HG03342 (cell line): Measurements from ENCODE around the gene KRTAP4-5.
"Not testable (repeated sequence)": the region's sequence is repeated elsewhere in the genome, so short reads cannot be mapped to it uniquely, and the experiment has no call there.

ENCODE experiments used
- ATAC-seq: cut with Tn5 transposase; IDR thresholded peaks from one replicate; pipeline ENCODE4 v1.9.1; 2021; ENCODE audit warnings: mild to moderate bottlenecking, moderate library complexity; ENCODE audit not compliant: unreplicated experiment

Gene KRTAP4-5

GRCh38 chr17:41149652-41149985, at the start of gene KRTAP4-5:
KRTAP4-5 (minus strand) TSS chr17:41149825; CDS start chr17:41149767, 58 bp downstream.
- ATAC-seq = no peak

- no peak for ATAC-seq
Measured at GRCh38 chr17:41196068-41196467, 46.4 kb upstream of the KRTAP4-5 start.

- no peak for ATAC-seq
Measured at GRCh38 chr17:41190328-41190727, 40.7 kb upstream of the KRTAP4-5 start.

- ATAC-seq = not testable (repeated sequence)
Measured at GRCh38 chr17:41189837-41190318, 40.3 kb upstream of the KRTAP4-5 start, which contains the start of gene KRTAP9-1. KRTAP9-1 (plus strand) TSS chr17:41189887; CDS start chr17:41189887, 0 bp downstream.

- ATAC-seq = no peak
Measured at GRCh38 chr17:41186872-41187271, 37.2 kb upstream of the KRTAP4-5 start.

- no peak for ATAC-seq
Measured at GRCh38 chr17:41185001-41185400, 35.4 kb upstream of the KRTAP4-5 start.

- ATAC-seq = no peak
Measured at GRCh38 chr17:41184480-41184961, 34.9 kb upstream of the KRTAP4-5 start, which contains the start of gene KRTAP4-1. KRTAP4-1 (minus strand) TSS chr17:41184911; CDS start chr17:41184854, 57 bp downstream.

- no peak for ATAC-seq
Measured at GRCh38 chr17:41178843-41179616, 29.4 kb upstream of the KRTAP4-5 start.

GRCh38 chr17:41178341-41178740, 28.7 kb upstream of the KRTAP4-5 start:
- no peak for ATAC-seq

GRCh38 chr17:41177727-41178271, 28.2 kb upstream of the KRTAP4-5 start, which contains the start of gene KRTAP4-2:
KRTAP4-2 (minus strand) TSS chr17:41178221; CDS start chr17:41178164, 57 bp downstream.
- ATAC-seq = no peak

GRCh38 chr17:41176744-41177387, 27.2 kb upstream of the KRTAP4-5 start:
- ATAC-seq = no peak

GRCh38 chr17:41171886-41172285, 22.3 kb upstream of the KRTAP4-5 start:
- ATAC-seq = no peak

- no peak for ATAC-seq
Measured at GRCh38 chr17:41168121-41168520, 18.5 kb upstream of the KRTAP4-5 start, which contains the start of gene KRTAP4-3. KRTAP4-3 (minus strand) TSS chr17:41168221; CDS start chr17:41168172, 49 bp downstream.

GRCh38 chr17:41167561-41167960, 17.9 kb upstream of the KRTAP4-5 start:
- ATAC-seq = no peak

- ATAC-seq = no peak
Measured at GRCh38 chr17:41163828-41164227, 14.2 kb upstream of the KRTAP4-5 start.

- ATAC-seq = no peak
Measured at GRCh38 chr17:41160648-41161047, 11.0 kb upstream of the KRTAP4-5 start, which contains the start of gene KRTAP4-4. KRTAP4-4 (minus strand) TSS chr17:41160748; CDS start chr17:41160691, 57 bp downstream.

GRCh38 chr17:41160190-41160589, 10.6 kb upstream of the KRTAP4-5 start:
- ATAC-seq = not testable (repeated sequence)

- no peak for ATAC-seq
Measured at GRCh38 chr17:41153856-41154255, 4.2 kb upstream of the KRTAP4-5 start.

GRCh38 chr17:41151525-41151924, 1.9 kb upstream of the KRTAP4-5 start:
- no peak for ATAC-seq

- ATAC-seq = no peak
Measured at GRCh38 chr17:41150026-41150425, 401 bp upstream of the KRTAP4-5 start.

GRCh38 chr17:41148971-41149651, 514 bp downstream of the KRTAP4-5 start:
- not testable (repeated sequence) for ATAC-seq
